Tibial nerve (tissue), 3 donors: ENCODE data around the gene ARHGEF11.

ENCODE experiments used
- POLR2A ChIP-seq, 2 donors: fragments of 450-650 bp; IDR thresholded peaks; one replicate each; pipeline ENCODE4 v1.6.1; 2017; ENCODE audit warnings: antibody characterized with exemption in 2 of 2, mild to moderate bottlenecking in 2 of 2, moderate library complexity in 2 of 2
- TF ChIP-seq, protein P1 (sequence below), 5 experiments: fragments of 200-600 bp in 3 of 5; fragments of 450-650 bp in 2 of 5; sonication (generic) in 3 of 5; IDR thresholded peaks; one replicate each; pipeline ENCODE4 v1.5.1; 2016 to 2019; ENCODE audit warnings: antibody characterized with exemption in 5 of 5, mild to moderate bottlenecking in 3 of 5, moderate library complexity in 2 of 5

- TF ChIP-seq, protein P1, sequence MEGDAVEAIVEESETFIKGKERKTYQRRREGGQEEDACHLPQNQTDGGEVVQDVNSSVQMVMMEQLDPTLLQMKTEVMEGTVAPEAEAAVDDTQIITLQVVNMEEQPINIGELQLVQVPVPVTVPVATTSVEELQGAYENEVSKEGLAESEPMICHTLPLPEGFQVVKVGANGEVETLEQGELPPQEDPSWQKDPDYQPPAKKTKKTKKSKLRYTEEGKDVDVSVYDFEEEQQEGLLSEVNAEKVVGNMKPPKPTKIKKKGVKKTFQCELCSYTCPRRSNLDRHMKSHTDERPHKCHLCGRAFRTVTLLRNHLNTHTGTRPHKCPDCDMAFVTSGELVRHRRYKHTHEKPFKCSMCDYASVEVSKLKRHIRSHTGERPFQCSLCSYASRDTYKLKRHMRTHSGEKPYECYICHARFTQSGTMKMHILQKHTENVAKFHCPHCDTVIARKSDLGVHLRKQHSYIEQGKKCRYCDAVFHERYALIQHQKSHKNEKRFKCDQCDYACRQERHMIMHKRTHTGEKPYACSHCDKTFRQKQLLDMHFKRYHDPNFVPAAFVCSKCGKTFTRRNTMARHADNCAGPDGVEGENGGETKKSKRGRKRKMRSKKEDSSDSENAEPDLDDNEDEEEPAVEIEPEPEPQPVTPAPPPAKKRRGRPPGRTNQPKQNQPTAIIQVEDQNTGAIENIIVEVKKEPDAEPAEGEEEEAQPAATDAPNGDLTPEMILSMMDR (IDR thresholded peaks at IDR 0.05) = no peak
- TF ChIP-seq POLR2A (IDR thresholded peaks at IDR 0.05) = no peak
Measured at GRCh38 chr1:157004806-157005205, 40.7 kb downstream of the ARHGEF11 start.
